ENCODE results near the gene CBR4. TPM values are rescaled to one million over a fixed set of nuclear protein-coding genes. Genes with fewer than 3 reads are reported as not detected.
"Not testable (repeated sequence)": the region's sequence is repeated elsewhere in the genome, so short reads cannot be mapped to it uniquely, and the experiment has no call there.

Gene CBR4
- total and polyA plus RNA-seq, 2 donors (not counting 3 experiments of a cell fraction or from before 2014, with no cell fraction given) = 4.8 to 26.3 TPM

DNA sequence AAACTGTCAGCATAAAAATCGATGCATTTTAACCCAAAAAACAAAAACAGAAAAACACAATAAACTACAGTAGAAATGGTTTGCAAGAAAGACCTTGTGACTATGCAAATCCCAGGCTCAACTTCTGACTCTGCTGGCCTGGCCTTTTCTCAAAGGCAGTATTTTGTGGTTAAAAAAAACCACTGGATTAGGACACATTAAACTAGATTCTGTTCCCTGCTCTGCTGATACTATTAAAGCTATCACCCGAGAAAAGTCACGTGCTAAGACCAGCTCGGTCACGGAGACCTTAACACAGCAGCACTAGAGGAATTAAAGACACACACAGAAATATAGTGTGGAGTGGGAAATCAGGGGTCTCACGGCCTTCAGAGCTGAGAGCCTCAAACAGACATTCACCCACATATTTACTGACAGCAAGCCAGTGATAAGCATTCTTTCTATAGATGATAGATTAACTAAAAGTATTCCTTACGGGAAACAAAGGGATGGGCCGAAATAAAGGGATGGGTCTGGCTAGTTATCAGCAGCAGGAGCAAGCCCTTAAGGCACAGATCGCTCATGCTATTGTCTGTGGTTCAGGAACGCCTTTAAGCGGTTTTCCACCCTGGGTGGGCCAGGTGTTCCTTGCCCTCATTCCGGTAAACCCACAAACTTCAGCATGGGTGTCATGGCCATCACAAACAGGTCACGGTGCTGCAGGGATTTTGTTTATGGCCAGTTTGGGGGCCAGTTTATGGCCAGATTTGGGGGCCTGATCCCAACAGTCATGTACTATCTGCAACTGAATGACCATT is 16.1 kb downstream of the CBR4 start:
- dilution Hi-C loops (cut with MboI; ENCODE audit: extremely low pct_ligation_motif_present, low sequenced_read_pairs) (no loop called here), intact Hi-C loops (cut with micrococcal nuclease) (no loop called here)
- Histone ChIP-seq H3K36me3 (ENCODE audit: control insufficient read depth in 2 of 2, extremely low read depth in 1 of 2, insufficient read depth in 2 of 2, low read length in 2 of 2) (peaks cover 3 to 7% of the 10 kb centered on the region in 2 experiments), H3K4me3 (replicated peaks in 1 of 3; ENCODE audit: insufficient read depth in 1 of 3, low read depth in 1 of 3, low read length in 3 of 3) (no peak overlapping the region), H3K27ac (ENCODE audit: insufficient read depth, low read depth, low read length) (no peak overlapping the region), H3K9ac (replicated peaks; ENCODE audit: extremely low read depth, insufficient read depth, low read length) (no peak overlapping the region), H2AFZ (ENCODE audit: low read depth, low read length) (no peak overlapping the region), H4K20me1 (replicated peaks; ENCODE audit: control insufficient read depth, extremely low read depth, insufficient read depth, low read length) (no peaks in the 10 kb centered on the region), H3K4me2 (ENCODE audit: insufficient read depth, low read length) (no peak overlapping the region), H3K27me3 (ENCODE audit: control insufficient read depth in 2 of 2, insufficient read depth in 2 of 2, low read length in 2 of 2) (no peaks in the 10 kb centered on the region), H3K4me1 (ENCODE audit: control insufficient read depth, extremely low read depth, insufficient read depth, low read length) (no peaks in the 10 kb centered on the region), H3K79me2 (ENCODE audit: control insufficient read depth, insufficient read depth, low read length) (no peaks in the 10 kb centered on the region), H3K9me1 (replicated peaks; ENCODE audit: control insufficient read depth, extremely low read depth, insufficient read depth, low read length) (no peaks in the 10 kb centered on the region), H3K9me3 (replicated peaks; ENCODE audit: control insufficient read depth, insufficient read depth, low read length) (no peaks in the 10 kb centered on the region)
- no peak for TF ChIP-seq MYC (IDR thresholded peaks at IDR 0.05; ENCODE audit: low read depth, low read length)
- no TSS peak for BruUV-seq (replicated peaks)
- ChIA-PET CTCF (interaction anchor here (1.0 kb wide), 1 partner anchor 16 kb away, joined by 5 read pairs; the partner anchor contains the start of gene CBR4), POLR2A (no interaction called here)
- no peak for DNase-seq (ENCODE audit: low read depth, low spot score)
- no peak for FAIRE-seq

GRCh38 chr4:168992952-168993482 is 17.0 kb downstream of the CBR4 start:
- H3K27ac ChIP-seq (ENCODE audit: insufficient read depth, low read depth, low read length); BruUV-seq (replicated peaks); dilution Hi-C loops (cut with MboI; ENCODE audit: extremely low pct_ligation_motif_present, low sequenced_read_pairs): not testable (repeated sequence)

More at GRCh38 chr4:168992952-168993482, 17.0 kb downstream of the CBR4 start:
- H4K20me1 ChIP-seq (replicated peaks; ENCODE audit: control insufficient read depth, extremely low read depth, insufficient read depth, low read length); H2AFZ ChIP-seq (ENCODE audit: low read depth, low read length); H3K36me3 ChIP-seq (ENCODE audit: control insufficient read depth in 2 of 2, extremely low read depth in 1 of 2, insufficient read depth in 2 of 2, low read length in 2 of 2); POLR2A ChIA-PET; intact Hi-C loops (cut with micrococcal nuclease); H3K9ac ChIP-seq (replicated peaks; ENCODE audit: extremely low read depth, insufficient read depth, low read length); H3K4me3 ChIP-seq (replicated peaks in 1 of 3; ENCODE audit: insufficient read depth in 1 of 3, low read depth in 1 of 3, low read length in 3 of 3); H3K4me1 ChIP-seq (ENCODE audit: control insufficient read depth, extremely low read depth, insufficient read depth, low read length); H3K4me2 ChIP-seq (ENCODE audit: insufficient read depth, low read length); DNase-seq (ENCODE audit: low read depth, low spot score); H3K27me3 ChIP-seq (ENCODE audit: control insufficient read depth in 2 of 2, insufficient read depth in 2 of 2, low read length in 2 of 2); FAIRE-seq; H3K79me2 ChIP-seq (ENCODE audit: control insufficient read depth, insufficient read depth, low read length); H3K9me3 ChIP-seq (replicated peaks; ENCODE audit: control insufficient read depth, insufficient read depth, low read length); H3K9me1 ChIP-seq (replicated peaks; ENCODE audit: control insufficient read depth, extremely low read depth, insufficient read depth, low read length): not testable (repeated sequence)
- CTCF ChIA-PET = interaction anchor here (0.9 to 1.8 kb wide), 2 partner anchors 17 to 71 kb away, joined by 3 to 7 read pairs; partner anchors contain the start of gene CBR4
